ENCODE results near the gene KLRD1.

GRCh38 chr12:10272467-10272866 lies 35.2 kb upstream of the KLRD1 start:
- TF ChIP-seq CTCF (IDR thresholded peaks at IDR 0.05; ENCODE audit: low read depth, low read length, poor library complexity, severe bottlenecking): no peak
- no peak for TF ChIP-seq EZH2phosphoT487 (IDR thresholded peaks at IDR 0.05; ENCODE audit: borderline replicate concordance, low read length)
